ENCODE data around the gene LELP1. TPM values are rescaled to one million over a fixed set of nuclear protein-coding genes. Genes with fewer than 3 reads are reported as not detected.

Gene LELP1
- total and polyA plus RNA-seq, 8 donors, result not detected

DNA sequence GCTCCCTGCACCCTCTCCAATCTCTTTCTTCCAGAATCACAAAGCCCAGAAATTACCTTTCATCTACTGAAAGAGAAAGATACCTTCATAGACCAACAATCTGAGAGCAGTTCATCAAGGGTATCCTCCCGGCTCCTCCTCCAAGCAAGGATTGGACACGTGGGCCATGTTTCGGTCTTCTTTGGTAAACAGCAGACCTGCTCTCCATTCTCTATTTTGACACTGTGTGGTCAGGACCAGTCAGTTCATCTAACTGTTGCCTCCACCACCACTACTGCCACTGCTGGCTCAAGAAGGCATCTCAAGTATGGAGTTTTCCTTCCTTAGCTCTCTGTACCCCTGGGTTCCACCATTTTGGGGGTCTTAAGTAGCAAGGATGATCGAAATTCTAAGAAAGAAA is 8.0 kb upstream of the LELP1 start:
- Histone ChIP-seq H3K36me3 (no peaks in the 10 kb centered on the region), H3K27ac (no peak overlapping the region), H3K9me3 (no peaks in the 10 kb centered on the region), H3K4me1 (no peaks in the 10 kb centered on the region), H3K4me3 (no peak overlapping the region), H3K27me3 (peaks cover 0 to 33% (median 3%) of the 10 kb centered on the region in 3 donors)
- 57 to 77% (median 71%) methylated on average over 4 of the region's 4 CpGs for WGBS, 5 donors
- no peak for DNase-seq
- intact Hi-C loops (cut with DNase I; ENCODE audit: low total_unique reads), result no loop called here
- TF ChIP-seq EP300 (IDR thresholded peaks at IDR 0.05) (no peak), POLR2A (IDR thresholded peaks at IDR 0.05) (no peak), POLR2AphosphoS5 (IDR thresholded peaks at IDR 0.05) (no peak)
- TF ChIP-seq, protein P1, sequence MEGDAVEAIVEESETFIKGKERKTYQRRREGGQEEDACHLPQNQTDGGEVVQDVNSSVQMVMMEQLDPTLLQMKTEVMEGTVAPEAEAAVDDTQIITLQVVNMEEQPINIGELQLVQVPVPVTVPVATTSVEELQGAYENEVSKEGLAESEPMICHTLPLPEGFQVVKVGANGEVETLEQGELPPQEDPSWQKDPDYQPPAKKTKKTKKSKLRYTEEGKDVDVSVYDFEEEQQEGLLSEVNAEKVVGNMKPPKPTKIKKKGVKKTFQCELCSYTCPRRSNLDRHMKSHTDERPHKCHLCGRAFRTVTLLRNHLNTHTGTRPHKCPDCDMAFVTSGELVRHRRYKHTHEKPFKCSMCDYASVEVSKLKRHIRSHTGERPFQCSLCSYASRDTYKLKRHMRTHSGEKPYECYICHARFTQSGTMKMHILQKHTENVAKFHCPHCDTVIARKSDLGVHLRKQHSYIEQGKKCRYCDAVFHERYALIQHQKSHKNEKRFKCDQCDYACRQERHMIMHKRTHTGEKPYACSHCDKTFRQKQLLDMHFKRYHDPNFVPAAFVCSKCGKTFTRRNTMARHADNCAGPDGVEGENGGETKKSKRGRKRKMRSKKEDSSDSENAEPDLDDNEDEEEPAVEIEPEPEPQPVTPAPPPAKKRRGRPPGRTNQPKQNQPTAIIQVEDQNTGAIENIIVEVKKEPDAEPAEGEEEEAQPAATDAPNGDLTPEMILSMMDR (IDR thresholded peaks at IDR 0.05), result no peak

GRCh38 chr1:153202006-153202405 is 1.2 kb upstream of the LELP1 start:
- H3K9me3 ChIP-seq, result no peaks in the 10 kb centered on the region
- H3K4me1 ChIP-seq, result no peaks in the 10 kb centered on the region
- intact Hi-C loops (cut with DNase I; ENCODE audit: low total_unique reads), result no loop called here
- peaks cover 0 to 19% (median 5%) of the 10 kb centered on the region in 3 donors for H3K27me3 ChIP-seq
- 57 to 72% (median 61%) methylated on average over 4 of the region's 4 CpGs for WGBS, 5 donors
- no peak overlapping the region for H3K27ac ChIP-seq
- no peaks in the 10 kb centered on the region for H3K36me3 ChIP-seq
- TF ChIP-seq POLR2A (IDR thresholded peaks at IDR 0.05) (no peak), POLR2AphosphoS5 (IDR thresholded peaks at IDR 0.05) (no peak), EP300 (IDR thresholded peaks at IDR 0.05) (no peak)
- TF ChIP-seq, protein P1 (IDR thresholded peaks at IDR 0.05), result no peak
- peak in 1 of 2 donors; percentile 48 for DNase-seq
- H3K4me3 ChIP-seq, result no peak overlapping the region

GRCh38 chr1:153206631-153207030 is 3.4 kb downstream of the LELP1 start:
- no peak for DNase-seq
- H3K36me3 ChIP-seq, result no peaks in the 10 kb centered on the region
- H3K9me3 ChIP-seq, result no peaks in the 10 kb centered on the region
- 83 to 90% (median 88%) methylated on average over 9 of the region's 9 CpGs for WGBS, 5 donors
- no peaks in the 10 kb centered on the region for H3K4me1 ChIP-seq
- TF ChIP-seq POLR2A (IDR thresholded peaks at IDR 0.05) (no peak), EP300 (IDR thresholded peaks at IDR 0.05) (no peak), POLR2AphosphoS5 (IDR thresholded peaks at IDR 0.05) (no peak)
- TF ChIP-seq, protein P1 (IDR thresholded peaks at IDR 0.05), result no peak
- H3K4me3 ChIP-seq, result no peak overlapping the region
- intact Hi-C loops (cut with DNase I; ENCODE audit: low total_unique reads), result no loop called here
- H3K27ac ChIP-seq, result no peak overlapping the region
- peaks cover 0 to 34% (median 12%) of the 10 kb centered on the region in 3 donors for H3K27me3 ChIP-seq

DNA sequence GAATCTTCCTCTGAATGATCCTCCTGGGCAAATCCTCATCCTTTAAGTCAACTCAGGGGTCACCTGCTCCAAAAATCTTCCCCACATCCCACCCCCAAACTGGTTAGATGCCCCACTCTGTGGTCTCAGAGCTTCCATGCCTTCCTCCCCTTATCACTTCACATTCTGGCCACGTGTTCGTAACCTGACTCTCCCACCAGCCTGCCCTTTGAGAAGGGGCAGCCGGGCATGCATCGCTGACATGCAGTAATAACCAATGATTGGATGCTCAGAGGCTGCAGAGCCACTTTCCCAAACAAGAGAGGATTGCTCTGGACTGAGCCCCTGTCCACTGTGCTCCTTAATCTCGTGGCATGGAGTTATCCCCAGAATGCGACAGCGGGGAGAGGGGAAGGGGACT is 7.0 kb downstream of the LELP1 start:
- peaks cover 0 to 33% (median 8%) of the 10 kb centered on the region in 3 donors for H3K27me3 ChIP-seq
- no peaks in the 10 kb centered on the region for H3K36me3 ChIP-seq
- H3K9me3 ChIP-seq, result no peaks in the 10 kb centered on the region
- H3K27ac ChIP-seq, result no peak overlapping the region
- H3K4me3 ChIP-seq, result no peak overlapping the region
- TF ChIP-seq EP300 (IDR thresholded peaks at IDR 0.05) (no peak), POLR2AphosphoS5 (IDR thresholded peaks at IDR 0.05) (no peak), POLR2A (IDR thresholded peaks at IDR 0.05) (no peak)
- TF ChIP-seq, protein P1 (IDR thresholded peaks at IDR 0.05), result no peak
- intact Hi-C loops (cut with DNase I; ENCODE audit: low total_unique reads), result no loop called here
- H3K4me1 ChIP-seq, result no peaks in the 10 kb centered on the region
- no peak for DNase-seq
- 38 to 52% (median 43%) methylated on average over 7 of the region's 7 CpGs for whole genome bisulfite sequencing, 5 donors

Data from stomach (tissue), 9 donors.